ENCODE data around the gene ADCY9.
"Not testable (repeated sequence)": the region's sequence is repeated elsewhere in the genome, so short reads cannot be mapped to it uniquely, and the experiment has no call there.

The ADCY9 gene

DNA sequence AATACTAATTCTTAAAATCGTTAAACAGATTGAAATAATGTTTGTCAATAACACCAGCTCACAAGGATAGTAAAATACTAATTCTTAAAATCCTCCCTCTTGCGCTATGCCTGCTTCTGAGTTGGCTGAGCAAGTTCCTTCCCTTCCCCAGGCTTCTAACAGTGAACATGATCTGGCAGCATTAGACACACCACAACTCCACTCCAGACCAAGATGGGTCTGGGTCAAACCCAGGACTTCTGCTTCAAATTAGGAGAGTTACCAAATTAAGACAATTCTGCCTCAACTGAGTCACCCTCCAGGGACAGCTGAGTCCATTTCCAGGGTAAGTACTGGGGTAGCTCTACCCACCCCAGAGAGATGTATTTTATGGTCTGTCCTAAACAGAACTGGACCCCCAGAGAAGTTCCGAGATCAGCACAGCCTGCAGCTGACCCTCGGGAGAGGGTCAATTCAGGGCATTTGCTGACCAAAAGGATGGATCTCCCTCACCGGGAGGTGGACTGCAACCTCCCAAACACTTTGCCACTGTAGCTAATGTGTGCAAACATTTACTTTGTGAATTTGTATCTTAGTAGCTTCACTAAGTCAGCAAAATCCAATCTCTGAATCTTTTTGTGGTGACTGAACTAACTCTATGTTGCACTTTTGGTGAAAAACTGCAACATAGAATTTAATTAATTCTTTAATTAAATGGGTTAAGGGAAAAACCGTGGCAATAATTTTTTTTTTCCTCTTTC, 48.8 kb downstream of the ADCY9 start:
- no peak for DNase-seq (ENCODE audit: low read depth, low spot score)

DNA sequence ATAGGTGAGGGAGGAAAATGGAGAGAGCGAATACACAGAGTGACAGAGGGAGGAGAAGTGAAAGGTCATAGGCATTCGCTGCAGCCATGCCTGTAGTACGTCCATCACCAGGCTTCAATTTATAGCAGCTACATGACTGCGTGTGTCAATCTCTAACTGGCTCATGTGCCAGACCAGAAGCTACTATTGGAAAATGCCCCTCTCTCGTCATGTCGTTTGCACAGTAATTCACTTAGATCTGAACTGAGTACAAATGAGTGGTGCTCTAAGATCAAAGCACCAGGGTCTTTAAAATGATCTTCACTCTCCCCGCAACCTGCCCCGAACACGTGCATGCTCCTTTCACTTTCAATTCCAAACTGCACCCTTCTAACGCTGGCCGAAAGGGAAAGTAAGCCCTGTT, 51.3 kb downstream of the ADCY9 start:
- no peak for DNase-seq (ENCODE audit: low read depth, low spot score)

DNA sequence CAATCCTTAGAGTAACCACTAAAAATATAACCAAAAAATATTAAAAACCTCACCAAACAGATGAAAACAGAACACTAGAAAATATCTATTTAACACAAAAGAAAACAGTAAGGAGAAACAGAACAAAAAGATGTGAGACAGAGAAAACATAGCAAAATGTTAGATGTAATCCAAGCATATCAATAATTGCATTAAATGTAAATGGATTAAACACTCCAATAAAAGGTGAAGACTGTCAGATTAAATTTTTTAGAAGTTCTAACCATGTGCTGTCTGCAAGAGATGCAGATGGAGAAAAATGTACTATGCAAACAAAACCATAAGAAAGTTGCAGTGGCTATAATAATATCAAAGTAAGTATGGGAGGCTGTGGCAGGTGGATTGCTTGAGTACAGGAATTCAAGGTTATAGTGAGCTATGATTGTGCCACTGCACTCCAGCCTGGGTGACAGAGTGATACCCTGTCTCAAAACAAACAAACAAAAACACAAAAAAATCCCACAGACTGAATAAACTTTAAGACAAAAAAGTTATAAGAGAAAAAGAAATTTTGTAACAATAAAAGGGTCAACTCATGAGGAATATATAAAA, 53.9 kb downstream of the ADCY9 start:
- no peak for DNase-seq (ENCODE audit: low read depth, low spot score)

DNA sequence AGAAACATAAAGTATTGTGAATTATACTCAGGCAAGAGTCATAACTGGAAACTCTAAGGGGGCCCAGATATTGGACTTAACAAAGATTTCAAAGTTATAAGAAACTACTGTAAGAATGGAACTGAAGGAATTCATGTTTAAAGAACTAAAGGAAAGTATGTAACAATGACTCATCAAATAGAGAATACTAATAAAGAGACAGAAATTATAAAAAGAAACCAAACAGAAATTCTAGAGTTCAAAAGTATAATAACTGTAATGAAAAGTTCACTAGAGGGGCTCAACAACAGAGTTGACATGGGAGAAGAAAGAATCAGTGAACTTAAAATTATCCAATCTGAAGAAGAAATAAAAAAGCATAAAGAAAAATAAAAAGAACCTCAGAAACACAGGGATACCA, 55.4 kb downstream of the ADCY9 start:
- no peak for DNase-seq (ENCODE audit: low read depth, low spot score)

DNA sequence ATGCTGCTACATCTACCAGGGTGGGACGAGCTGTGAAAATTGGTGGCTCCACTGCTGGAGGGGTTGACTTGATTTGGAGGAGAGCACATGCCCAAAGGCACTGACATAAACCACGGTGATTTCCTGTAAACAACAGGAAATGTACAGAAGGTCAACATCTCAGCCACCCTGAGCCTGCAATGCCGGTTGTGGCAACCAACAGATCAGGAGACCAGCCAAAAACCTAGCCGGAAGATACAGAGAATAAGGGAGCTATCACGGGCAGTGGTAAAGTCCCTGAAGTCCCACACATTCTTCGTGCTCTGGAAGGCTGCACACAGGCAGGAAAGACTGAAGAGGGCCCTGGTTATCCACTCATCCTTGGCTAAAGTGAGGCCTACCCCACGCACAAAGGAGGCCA, 56.2 kb downstream of the ADCY9 start:
- DNase-seq (ENCODE audit: low read depth, low spot score): no peak

DNA sequence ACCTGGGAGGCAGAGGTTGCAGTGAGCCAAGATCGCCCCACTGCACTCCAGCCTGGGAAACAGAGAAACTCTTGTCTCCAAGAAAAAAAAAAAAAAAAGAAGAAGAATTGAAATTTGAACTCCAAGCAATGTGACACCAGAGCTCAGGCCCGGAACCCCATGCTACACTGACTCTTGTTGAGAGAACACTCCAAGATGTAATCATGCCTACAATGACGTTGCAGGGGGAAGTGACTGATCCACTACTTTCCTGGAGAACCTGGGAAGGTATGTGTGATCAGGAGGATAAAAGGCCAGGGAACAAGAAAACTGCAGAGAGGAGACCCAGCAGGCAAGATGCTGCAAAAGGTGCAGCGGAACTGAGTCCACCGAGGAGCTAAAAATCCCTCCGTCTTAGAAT, 57.9 kb downstream of the ADCY9 start:
- DNase-seq (ENCODE audit: low read depth, low spot score): no peak

DNA sequence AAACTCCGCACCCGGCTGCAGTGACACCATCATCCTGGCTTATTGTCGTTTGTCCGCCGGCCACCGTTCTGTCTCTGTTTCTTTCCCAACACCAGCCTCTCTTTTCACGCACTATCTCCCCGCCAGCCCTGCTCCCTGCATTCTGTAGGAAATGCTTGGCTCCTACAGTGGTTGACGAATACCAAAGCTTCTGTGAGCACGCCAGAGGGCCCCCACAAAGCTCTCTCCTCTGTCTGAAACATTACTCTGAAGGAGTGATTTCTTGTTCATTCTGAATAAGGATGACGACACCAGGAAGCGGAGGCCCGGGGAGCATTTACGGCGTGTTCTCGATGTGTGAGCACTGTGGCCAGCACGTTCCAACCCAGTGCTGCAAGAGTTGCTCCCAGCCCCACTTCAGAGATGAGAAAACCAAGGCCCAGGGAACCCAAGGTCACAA, 58.8 kb downstream of the ADCY9 start:
- DNase-seq (ENCODE audit: low read depth, low spot score): no peak

DNA sequence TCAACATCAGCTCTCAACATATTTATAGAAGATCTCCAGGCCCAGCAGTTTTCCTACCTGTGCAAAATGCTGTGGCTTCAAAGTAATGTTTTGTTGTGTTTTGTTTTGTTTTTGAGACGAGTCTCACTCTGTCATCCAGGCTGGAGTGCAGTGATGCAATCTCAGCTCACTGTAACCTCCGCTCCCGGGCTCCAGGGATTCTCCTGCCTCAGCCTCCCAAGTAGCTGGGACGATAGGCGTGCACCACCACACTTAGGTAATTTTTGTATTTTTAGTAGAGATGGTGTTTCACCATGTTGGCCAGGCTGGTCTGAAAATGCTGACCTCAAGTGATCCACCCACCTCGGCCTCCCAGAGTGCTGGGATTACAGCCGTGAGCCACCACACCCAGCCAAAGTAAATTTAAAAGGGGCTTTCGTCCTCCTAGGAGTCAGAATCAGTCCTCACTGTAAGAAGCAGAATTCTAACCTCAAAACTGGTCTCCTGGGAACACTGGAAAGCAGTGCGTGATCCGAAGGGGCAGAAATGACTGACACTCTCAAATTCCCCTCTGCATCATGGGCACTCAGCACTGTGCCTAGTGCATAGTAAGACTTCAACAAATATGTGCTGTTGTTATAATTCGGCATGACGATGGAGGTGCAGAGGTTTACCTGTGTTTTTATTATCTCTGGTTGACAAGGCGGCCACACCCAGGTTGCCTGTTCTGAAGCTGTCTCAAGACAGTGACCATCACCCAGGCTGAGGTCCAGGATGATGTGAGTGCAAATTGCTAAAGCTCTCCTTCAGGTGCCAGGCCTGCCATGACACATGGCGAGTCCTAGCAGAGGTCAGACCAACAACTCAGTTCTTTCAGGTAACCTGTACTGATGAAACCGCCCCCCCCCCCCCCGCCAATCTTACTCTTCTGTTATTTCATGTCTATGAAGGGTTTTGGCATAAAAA, 59.8 kb downstream of the ADCY9 start:
- no peak for DNase-seq (ENCODE audit: low read depth, low spot score)

DNA sequence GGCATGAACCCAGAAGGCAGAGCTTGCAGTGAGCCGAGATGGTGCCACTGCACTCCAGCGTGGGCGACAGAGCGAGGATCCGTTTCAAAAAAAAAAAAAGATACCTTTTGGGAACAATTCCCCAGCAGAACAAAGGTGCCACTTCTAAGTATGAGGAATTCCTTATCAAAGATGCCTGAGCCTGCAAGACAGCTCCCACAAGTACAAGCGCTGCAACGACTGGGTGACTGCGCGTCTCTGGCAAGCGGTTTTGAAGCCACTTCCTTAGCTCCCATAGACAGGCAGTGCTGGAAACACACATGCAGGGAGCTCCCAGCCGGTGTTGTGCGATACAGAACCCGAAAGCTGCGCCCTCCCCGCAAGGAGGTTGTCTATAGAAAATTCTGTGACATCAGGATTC, 60.5 kb downstream of the ADCY9 start:
- no peak for DNase-seq (ENCODE audit: low read depth, low spot score)

DNA sequence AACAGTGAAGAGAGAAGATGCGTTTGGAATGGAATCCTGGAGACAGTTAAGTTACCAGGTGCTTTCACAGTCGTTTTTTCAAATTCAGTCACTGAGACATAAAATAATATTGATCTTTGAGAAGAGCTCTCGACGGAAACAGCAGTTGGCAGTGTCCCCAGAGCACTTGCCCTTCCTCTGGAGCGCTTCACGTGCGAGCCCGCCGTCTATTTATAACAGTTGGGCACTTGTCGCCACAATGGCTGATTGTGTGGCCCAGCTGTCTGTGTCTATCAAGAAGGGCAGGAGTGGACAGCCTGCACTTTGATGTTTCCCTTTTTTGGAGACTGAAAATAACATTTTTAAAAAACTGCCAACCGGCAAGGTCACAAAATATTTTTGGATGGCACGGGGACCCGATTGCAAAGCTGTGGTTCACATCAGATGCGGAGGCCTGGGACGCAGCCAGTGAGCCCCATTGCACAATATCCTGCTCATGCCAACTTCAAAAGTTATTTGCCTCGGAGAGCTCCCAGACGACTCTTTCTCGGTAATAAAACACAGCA, 62.9 kb downstream of the ADCY9 start:
- DNase-seq (ENCODE audit: low read depth, low spot score): no peak

DNA sequence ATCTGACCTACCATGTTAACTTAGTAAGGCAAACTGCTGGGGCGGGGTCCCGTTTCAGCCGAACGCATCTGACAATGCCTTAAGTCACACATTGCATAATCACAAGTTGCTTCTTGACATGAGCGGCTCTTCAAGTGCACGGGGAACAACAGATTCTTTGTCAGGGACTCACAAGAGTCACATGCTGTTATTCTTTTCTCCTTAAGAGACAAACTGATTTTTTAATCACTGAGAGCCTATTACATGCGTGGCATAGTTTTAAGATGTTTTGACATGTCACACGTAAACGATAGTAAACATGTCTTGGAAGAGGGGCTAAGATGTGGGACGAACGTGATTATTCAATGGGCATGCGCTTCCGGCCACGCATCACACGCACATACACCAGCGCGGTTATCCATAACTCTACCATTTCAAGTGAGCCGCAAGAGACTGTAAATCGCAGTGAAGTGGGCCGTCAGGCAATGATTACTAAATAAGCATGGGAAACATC, 63.4 kb downstream of the ADCY9 start:
- DNase-seq (ENCODE audit: low read depth, low spot score): no peak

DNA sequence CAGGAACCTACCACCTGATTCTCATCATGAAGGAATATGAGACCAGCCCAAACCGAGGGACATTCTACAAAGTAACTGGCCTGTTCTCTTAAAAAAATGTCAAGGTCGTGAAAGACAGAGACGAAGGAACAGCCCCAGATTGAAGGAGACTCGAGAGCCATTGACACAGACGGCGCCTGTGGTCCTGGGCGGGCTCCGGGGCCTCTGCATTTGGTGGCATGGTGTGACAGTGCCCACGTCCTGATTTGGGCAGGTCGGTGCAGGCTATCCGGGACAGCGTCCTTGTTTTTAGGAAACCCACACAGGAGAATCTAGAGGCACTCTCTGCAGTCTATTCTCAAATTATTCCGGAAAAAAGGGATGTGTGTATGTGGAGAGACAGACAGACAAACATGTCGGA, 64.1 kb downstream of the ADCY9 start:
- DNase-seq (ENCODE audit: low read depth, low spot score): no peak

DNA sequence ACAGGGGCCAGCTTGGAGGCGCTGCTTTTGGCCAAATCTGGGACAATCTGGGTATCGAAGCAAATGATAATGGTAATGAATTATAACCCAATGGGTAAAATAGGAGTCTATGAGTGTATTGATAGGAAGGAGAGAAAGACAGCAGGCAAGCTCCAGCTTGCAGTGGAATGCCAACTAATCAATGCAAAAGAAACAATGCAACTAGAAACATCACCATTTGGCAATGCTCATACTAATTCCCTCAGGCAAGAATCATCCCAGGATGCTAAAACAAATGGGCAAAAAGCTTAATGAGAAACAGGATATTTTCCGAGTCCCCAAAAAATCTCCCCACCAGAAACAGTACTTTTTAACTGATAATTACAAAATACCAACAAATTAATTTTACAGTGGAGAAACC, 64.7 kb downstream of the ADCY9 start:
- no peak for DNase-seq (ENCODE audit: low read depth, low spot score)

DNA sequence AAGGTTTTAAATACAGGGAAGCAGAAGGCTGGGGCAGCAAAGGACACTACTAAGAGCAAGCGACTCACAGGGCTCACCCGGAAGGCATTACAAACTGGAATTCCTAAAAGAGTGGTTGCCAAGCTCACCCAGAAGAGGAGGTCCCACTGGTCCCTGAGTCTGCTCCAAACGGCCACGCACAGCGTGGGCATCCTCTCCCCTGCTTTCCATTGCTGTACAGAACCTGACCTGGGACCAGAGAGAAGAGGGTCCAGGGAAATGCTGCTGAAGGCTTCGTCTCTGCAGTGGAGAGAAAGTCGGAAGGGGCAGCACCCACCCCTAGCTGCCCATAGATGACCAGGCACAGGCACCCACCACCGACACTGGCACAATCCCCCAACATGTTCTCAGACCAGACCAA, 67.2 kb downstream of the ADCY9 start:
- no peak for DNase-seq (ENCODE audit: low read depth, low spot score)

DNA sequence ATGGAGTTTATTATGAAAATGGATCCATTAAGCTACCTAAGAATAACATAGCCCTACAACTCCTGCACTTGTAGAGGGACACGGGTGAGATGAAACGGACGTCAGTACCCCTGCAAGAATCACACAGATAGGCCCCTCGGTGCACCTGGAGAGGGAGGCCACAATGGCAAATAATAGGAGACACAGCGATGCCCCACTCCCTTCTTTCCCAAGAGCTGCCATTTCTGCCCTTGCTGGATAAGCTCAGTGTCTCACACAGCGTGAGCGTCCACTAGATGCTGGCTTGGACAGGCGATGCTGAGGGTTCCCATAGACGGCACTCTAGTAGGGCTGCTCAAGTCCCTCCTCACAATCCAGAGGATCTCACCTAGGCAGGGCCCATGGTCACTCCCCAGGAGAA, 67.8 kb downstream of the ADCY9 start:
- DNase-seq (ENCODE audit: low read depth, low spot score): no peak

DNA sequence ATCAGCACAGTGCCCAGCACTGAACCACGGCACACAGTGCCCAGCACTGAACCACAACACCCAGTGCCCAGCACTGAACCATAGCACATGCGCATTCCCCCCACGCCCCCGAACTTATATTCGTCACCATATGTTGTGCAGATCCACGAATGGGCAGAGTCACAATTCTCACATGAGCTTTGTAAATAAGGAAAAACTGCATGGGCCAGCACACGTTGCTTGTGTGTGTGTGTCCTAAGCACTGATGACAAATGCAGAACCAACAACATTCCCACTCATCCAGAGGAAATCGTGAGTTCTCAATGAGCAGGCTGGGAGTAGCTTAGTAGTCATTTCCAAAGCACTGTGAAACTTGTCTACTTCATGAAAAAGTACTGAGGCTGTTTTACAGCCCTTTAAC, 70.0 kb downstream of the ADCY9 start:
- no peak for DNase-seq (ENCODE audit: low read depth, low spot score)

DNA sequence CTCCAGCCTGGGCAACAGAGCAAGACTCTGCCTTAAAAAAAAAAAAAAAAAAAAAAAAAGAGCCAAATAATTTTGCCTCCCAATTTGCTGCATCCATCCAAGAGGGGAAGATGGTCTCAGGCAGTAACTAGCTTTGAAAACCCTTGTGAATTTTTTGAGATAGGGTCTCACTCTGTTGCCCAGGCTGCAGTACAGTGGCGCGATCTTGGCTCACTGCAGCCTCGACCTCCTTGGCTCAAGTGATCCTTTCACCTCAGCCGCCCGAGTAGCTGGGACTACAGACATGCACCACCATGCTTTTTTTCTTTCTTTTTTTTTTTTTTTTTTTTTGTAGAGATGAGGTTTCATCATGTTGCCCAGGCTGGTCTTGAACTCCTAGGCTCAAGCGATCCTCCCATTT, 70.7 kb downstream of the ADCY9 start:
- not testable (repeated sequence) for DNase-seq (ENCODE audit: low read depth, low spot score)

DNA sequence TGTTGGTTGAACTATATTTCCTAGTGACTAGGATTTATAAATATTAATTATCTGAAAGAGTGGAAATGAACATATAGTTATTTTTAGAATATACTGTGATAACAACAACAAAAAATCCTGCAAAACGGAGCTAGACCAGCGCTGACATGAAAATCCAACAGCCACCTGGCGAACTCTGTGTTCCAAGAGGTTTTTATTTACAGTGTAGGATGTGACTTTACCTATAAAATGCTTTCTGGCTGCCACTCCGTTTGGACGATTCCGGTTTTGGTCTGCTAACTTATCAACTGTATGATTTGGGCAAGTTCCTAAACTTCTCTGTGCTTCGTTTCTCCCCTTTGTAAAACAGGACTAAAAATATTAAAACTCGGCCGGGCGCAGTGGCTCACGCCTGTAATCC, 73.7 kb downstream of the ADCY9 start:
- no peak for DNase-seq (ENCODE audit: low read depth, low spot score)

DNA sequence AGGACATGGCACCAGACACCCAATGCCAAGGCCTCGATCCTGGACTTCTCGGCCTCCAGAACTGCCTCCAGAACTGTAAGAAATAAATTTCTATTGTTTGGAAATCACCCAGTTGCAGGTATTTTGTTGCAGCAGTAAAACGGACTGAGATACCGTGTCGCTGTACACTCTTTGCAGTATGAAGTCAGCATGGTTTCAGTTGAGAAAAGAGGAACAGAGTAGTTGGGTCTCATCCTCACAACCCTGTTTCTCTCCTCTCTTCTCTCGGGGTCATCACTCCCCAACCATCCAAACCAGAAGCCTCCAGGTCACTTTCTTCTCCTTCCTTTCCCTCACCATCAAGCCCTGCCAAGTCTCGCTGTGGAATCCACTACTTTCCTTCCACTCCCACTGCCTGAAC, 77.8 kb downstream of the ADCY9 start:
- DNase-seq (ENCODE audit: low read depth, low spot score): no peak

DNA sequence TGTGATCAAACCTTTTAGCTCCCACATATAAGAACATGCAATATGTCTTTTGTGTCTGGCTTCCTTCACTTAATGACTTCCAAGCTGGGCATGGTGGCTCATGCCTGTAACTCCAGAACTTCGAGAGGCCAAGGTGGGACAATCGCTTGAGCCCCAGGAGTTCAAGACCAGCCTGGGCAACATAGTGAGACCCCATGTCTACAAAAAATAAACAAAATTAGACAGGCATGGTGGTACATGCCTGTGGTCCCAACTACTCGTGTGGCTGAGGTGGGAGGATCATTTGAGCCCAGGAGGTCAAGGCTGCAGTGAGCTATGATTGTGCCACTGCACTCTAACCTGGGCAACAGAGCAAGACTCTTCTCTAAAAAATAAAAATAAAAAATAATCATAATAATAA, 79.3 kb downstream of the ADCY9 start:
- not testable (repeated sequence) for DNase-seq (ENCODE audit: low read depth, low spot score)

DNA sequence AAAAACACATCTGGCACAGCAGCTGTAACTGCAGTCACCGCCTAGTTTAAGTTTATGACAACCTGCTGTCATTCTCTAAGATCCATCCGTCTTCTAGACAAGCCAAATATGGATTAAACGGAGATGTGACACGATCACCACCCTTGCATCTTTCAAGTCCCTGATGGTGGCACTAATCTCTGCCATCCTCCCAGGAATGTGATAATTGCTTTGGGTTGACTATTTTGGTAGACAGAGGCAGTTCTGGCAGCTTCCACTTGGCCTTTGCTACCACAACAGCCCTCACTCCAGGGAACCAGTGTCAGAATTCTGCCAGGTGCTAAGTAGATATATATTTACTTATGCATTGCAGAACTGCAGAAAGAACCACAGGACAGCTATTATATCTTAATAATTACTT, 81.3 kb downstream of the ADCY9 start:
- DNase-seq (ENCODE audit: low read depth, low spot score): no peak

DNA sequence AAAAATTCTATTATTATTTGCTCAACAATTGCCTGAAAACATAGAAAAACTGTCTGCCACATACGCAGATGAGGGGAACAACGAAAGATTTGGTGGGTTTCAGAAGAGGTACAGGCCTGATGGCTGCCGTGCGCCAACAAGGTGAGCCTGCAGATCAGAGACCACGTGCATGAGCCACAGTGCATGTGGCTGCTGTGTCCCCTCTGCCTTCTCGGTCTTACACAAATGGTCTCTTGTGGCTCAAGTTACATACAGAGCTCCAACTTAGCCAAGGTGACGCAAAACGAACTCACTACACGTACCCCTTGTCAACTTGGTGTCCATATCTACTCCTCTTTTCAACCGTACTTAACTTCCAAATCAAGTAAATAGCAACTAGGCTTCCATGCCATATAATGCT, 82.3 kb downstream of the ADCY9 start:
- no peak for DNase-seq (ENCODE audit: low read depth, low spot score)

All from brain pericyte (primary cell).